ENCODE data around the gene CAPN5. TPM values are rescaled to one million over a fixed set of nuclear protein-coding genes. Genes with fewer than 3 reads are reported as not detected.
A peak's percentile ranks its signal among the peaks of the same experiment; 100 is the strongest.

Gene CAPN5
- total RNA-seq, 2 donors from 2014 or later = 2.6 to 4.0 TPM

DNA sequence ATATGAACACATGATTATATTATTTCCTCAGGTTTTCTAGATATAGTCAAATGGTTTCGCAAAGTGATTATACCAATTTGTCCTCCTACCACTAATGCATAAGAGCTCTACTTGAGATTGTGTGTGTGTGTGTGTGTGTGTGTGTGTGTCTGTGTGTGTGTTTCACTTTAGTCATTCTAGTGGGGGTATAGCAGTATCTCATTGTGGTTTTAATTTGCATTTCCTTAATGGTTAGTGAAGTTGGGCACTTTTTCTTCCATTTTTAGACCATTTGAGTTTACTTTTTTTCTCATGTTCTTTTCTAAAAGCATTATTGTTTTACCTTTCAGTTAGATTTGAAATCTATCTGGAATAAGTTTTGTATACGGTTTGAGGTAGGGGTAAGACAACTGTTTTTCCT lies 12.9 kb downstream of the CAPN5 start:
- Histone ChIP-seq H3K27me3 (no peaks in the 10 kb centered on the region), H3K27ac (no peak overlapping the region), H3K4me3 (no peak overlapping the region), H3K9me3 (peaks cover 0 to 3% of the 10 kb centered on the region in 2 donors), H3K36me3 (no peaks in the 10 kb centered on the region), H3K4me1 (peaks cover 0 to 16% of the 10 kb centered on the region in 2 donors)
- TF ChIP-seq, protein P1, sequence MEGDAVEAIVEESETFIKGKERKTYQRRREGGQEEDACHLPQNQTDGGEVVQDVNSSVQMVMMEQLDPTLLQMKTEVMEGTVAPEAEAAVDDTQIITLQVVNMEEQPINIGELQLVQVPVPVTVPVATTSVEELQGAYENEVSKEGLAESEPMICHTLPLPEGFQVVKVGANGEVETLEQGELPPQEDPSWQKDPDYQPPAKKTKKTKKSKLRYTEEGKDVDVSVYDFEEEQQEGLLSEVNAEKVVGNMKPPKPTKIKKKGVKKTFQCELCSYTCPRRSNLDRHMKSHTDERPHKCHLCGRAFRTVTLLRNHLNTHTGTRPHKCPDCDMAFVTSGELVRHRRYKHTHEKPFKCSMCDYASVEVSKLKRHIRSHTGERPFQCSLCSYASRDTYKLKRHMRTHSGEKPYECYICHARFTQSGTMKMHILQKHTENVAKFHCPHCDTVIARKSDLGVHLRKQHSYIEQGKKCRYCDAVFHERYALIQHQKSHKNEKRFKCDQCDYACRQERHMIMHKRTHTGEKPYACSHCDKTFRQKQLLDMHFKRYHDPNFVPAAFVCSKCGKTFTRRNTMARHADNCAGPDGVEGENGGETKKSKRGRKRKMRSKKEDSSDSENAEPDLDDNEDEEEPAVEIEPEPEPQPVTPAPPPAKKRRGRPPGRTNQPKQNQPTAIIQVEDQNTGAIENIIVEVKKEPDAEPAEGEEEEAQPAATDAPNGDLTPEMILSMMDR (IDR thresholded peaks at IDR 0.05) = no peak
- no peak for DNase-seq (ENCODE audit: low spot score)

DNA sequence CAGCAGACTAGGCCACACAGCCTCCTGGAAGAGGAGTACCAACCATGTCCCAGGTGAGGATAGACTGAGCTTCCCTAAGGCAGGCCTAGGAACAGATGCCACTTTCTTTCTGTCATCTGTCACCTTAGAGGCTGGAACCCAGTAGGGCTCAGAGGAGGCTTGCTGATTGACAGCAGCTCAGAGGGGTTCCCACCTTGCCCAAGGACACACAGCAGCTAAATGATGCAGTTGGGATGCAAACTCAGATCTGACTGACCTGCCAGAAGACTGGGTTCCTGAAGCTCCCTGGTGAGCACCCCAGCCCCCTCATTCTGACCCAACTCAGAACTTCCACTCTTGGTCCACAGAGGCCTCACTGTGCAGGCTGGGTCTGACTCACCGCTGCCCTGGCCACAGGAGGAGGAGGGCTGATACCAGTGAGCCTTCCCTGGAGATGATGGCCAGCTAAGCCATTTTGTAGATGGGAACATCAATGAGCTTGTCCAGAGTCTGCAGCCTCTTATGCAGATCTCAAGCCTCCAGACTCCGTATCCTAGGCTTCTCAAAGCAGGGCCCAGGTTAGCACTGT lies 14.0 kb downstream of the CAPN5 start:
- TF ChIP-seq, protein P1 (IDR thresholded peaks at IDR 0.05) = no peak
- Histone ChIP-seq H3K27me3 (no peaks in the 10 kb centered on the region), H3K9me3 (peaks cover 0 to 3% of the 10 kb centered on the region in 2 donors), H3K36me3 (no peaks in the 10 kb centered on the region), H3K4me3 (no peak overlapping the region), H3K4me1 (peaks cover 0 to 15% of the 10 kb centered on the region in 2 donors), H3K27ac (no peak overlapping the region)
- DNase-seq (ENCODE audit: low spot score) = no peak

DNA sequence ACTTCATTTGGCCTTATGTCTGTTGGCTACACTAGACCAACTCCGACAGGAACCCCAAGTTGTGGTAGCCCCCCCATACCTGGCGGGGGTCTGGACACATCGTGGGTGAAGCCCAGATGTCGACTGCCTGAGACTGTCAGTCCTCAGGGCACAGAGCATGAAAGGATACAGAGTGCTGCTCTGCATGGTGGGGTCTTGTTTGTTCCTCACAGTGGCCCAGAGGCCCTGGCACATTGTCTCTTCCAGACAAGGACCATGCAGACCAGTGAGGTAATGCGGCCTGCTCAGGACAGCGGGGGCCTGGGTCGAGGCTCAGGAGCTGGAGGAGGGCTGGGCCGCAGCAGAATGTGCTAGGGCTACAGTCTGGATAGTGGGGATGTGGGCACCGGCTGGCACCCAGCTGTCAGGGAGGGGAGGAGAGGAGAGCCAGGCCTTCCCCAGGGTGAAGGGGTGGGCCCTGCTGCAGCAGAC lies 14.6 kb downstream of the CAPN5 start:
- TF ChIP-seq, protein P1 (IDR thresholded peaks at IDR 0.05) = no peak
- peaks cover 0 to 3% of the 10 kb centered on the region in 2 donors for H3K9me3 ChIP-seq
- H3K27ac ChIP-seq = no peak overlapping the region
- DNase-seq (ENCODE audit: low spot score) = no peak
- H3K4me3 ChIP-seq = no peak overlapping the region
- no peaks in the 10 kb centered on the region for H3K27me3 ChIP-seq
- no peaks in the 10 kb centered on the region for H3K36me3 ChIP-seq
- H3K4me1 ChIP-seq = peaks cover 0 to 22% of the 10 kb centered on the region in 2 donors

DNA sequence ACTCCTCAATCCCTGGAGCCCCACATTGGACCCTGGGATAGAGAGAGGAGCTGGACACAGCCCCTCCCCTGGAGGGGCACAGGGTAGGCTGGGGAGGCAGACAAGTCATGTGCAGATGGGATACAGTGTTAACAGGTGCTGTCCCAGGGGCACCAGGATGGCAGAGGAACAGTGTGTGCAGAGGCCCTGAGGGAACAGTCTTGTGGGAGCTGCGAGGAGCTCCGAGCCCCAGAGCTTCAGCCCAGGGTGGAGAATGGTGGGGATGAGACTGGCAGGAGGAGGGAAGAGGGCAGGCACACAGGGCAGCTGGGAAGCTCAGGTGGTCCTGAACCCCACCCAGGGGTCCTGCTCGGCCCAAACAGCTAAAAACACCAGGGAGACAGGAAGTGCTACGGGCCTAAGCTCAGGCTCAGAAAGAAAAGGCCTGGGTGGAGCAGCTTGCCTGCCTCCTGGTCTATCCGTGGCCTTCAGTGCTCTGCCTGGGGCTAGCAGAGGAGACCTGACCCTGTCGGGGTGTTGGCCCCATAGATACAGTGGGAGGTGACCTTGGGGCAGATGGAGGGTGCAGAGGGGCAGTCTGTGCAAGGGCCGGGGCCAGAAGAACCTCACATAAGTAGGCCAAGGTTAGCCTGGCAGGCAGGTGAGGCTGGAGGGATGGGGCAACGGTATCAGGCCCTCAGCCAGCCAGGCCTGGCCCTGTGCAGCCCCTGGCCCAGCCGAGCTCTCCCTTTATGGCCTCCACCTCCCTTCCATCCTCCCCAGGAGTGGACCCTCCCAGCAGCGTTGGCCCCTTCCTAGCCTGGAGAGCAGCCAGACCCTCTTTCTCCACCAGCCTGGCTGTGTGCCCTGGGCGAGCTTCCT lies 15.4 kb downstream of the CAPN5 start:
- DNase-seq (ENCODE audit: low spot score) = no peak
- peak overlapping the region; percentile 59 to 60 for H3K27ac ChIP-seq
- TF ChIP-seq, protein P1 (IDR thresholded peaks at IDR 0.05) = no peak
- H3K27me3 ChIP-seq = no peaks in the 10 kb centered on the region
- peaks cover 0 to 3% of the 10 kb centered on the region in 2 donors for H3K9me3 ChIP-seq
- no peaks in the 10 kb centered on the region for H3K36me3 ChIP-seq
- H3K4me3 ChIP-seq = peak overlapping the region in 1 of 2 donors; percentile 9
- H3K4me1 ChIP-seq = peaks cover 0 to 25% of the 10 kb centered on the region in 2 donors

DNA sequence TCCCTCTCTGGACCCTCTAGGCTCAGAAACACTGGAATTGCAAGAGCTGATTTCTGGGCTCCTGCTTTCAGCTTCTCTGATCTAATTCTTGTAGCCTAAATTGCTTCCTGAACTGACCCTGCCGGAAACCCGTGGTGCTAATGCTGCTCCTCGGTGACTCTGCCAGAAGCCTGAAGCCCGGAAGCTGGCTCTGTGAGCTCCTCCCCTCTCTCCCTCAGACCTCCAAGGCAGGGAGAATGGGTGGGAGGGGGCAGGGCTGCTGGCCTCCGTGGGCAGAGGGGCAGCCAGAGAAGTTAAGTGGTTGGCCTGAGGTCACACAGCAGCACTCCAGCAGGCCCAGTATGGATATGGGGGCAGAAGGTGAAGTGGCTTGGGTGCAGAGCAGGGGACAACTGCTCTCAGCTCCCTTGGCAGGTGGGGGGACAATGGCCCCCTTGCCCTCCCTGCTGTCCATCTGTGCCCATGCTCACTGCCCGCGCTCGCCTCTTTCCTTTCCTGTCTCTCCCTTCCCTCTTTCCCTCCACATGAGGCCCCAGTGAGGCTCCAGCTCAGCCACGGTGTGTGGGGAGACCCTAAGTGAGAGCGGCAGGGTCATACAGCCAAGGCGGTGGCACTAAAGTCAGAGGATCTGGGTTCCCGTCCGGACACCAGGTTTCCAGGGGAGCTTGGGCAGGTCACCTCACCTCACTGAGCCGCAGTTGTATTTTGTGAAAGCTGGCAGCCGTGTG lies 16.2 kb downstream of the CAPN5 start:
- Histone ChIP-seq H3K27ac (peak overlapping the region; percentile 59 to 60), H3K27me3 (no peaks in the 10 kb centered on the region), H3K4me1 (peaks cover 0 to 25% of the 10 kb centered on the region in 2 donors), H3K9me3 (peaks cover 0 to 3% of the 10 kb centered on the region in 2 donors), H3K36me3 (no peaks in the 10 kb centered on the region), H3K4me3 (peak overlapping the region in 1 of 2 donors; percentile 9)
- DNase-seq (ENCODE audit: low spot score) = peak; percentile 84
- TF ChIP-seq, protein P1 (IDR thresholded peaks at IDR 0.05) = no peak

Measured in right atrium auricular region (tissue), 2 donors.